ENCODE measurements around the gene LRP6.
"Not testable (repeated sequence)": the region's sequence is repeated elsewhere in the genome, so short reads cannot be mapped to it uniquely, and the experiment has no call there.

The LRP6 gene

DNA sequence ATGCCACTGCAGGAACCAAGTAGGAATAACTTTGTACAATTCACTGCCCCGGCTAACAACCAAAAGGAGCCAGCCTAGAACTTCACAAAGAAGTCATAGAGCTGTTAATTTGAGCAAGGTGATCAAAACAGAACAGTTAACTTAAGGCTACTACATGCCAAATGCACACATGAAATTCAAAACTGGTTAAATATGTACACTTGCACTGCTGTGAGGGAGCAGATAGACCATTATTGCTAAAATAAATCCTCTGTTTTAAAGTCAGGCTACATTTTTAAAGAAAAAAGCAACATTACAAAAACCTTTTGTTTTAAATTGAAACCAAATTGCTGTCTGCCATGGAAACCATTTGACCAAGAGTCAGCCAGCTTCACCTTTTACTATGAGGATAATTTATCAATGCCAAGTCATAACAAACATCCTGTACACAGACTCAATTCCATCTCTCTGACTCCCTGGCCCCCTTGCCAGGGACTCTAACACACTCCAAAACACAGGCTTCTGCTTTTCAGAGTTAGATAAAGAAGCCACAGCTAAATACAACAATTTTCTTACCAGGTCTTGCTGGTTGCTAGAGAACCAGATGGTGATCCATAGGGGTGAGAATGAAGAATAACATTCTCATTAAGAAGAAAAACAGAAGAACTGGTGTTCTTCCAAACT, 84.0 kb downstream of the LRP6 start:
- DNase-seq (ENCODE audit: extremely low read depth in 1 of 2, low read depth in 1 of 2): no peak

DNA sequence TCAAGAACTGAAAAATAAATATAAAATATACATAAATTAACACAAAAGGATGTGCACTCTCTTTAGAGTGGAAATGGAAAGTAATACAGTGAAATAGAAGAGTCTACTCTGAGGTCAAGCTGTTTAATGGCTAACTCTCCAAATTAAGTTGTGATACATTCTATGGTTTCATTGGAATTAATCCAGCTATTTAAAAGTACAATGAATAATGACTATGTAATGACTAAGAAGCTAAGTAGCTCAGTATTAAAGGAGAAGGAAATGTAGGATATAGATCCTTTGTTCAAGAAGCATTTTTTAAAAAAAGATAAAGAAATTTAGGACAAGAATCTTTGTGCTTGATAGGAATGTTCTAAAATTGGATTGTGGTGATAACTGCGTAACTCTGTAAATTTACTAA, 85.3 kb downstream of the LRP6 start:
- no peak for DNase-seq (ENCODE audit: extremely low read depth in 1 of 2, low read depth in 1 of 2)

DNA sequence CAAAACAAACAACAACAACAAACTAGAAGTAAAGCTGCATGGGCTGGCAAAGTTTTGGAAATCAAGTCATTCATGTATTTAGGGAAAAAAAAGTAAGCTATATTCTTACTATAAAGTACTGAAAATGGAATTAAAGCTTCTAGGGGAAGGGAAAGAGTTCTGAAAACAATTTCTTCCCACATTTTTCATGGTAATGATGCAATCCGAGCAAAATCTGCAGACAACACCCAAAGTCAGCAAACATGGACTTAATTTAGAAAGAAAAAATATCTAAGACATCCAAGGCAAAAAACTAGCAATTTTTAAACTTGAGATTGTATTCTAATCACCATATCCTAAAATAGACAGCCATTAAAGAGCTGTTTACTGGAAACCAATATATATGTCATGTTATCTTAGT, 86.3 kb downstream of the LRP6 start:
- no peak for DNase-seq (ENCODE audit: extremely low read depth in 1 of 2, low read depth in 1 of 2)

DNA sequence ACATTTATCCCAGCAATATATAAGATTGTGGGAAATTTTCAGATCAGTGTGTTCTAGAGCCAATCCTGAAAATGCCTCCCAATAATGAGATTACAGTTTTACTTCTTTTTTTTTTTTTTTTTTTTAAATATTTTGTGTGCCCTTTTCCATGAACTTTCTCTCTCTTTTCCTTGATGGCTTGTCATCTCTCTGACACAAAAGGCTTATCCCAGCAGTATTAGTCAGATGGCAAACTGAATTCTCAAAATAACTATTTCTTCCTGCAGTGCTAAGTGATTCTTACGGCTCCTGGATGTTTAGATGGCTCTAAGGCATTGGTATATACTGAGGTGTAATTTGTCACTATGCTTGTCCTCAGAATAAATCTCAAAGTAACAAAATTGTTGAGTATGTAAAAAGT, 86.7 kb downstream of the LRP6 start:
- DNase-seq (ENCODE audit: extremely low read depth in 1 of 2, low read depth in 1 of 2): no peak

DNA sequence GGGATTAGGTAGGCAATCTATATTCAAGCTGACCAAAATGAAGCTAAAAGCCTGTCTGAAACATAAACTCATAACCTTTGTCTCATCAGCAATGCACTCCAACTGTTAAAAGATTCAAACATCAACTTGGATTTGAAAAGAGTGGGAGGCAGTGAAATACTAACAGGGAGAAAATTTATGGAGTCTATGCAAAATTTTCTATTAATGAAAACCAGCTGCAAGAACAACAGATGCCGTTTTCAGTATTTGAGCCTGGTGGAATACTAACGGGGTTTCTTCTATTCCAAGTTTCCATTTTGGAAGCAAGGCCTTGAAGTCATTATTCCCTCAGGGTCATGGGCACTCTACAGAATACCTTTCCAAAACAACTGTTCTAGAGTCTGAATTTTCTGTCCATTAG, 88.3 kb downstream of the LRP6 start:
- no peak for DNase-seq (ENCODE audit: extremely low read depth in 1 of 2, low read depth in 1 of 2)

DNA sequence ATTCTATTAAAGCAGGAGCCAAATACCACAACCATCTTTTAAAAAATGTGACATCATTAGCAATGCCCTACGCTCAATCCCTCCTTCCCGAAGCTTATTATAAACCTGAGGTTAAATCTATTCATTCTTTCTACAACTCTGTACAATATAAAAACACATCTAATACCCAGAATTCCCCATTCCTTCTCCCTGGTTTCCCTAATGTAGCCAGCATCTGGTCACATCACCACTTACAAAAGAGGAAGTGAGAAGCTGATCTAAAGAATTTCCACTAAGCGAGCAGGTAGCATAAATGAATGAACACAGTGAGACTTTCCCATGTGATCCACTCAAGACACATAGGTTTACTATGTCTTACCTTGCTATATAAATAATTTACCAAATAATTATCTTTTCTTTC, 90.4 kb downstream of the LRP6 start:
- DNase-seq (ENCODE audit: extremely low read depth in 1 of 2, low read depth in 1 of 2): no peak

DNA sequence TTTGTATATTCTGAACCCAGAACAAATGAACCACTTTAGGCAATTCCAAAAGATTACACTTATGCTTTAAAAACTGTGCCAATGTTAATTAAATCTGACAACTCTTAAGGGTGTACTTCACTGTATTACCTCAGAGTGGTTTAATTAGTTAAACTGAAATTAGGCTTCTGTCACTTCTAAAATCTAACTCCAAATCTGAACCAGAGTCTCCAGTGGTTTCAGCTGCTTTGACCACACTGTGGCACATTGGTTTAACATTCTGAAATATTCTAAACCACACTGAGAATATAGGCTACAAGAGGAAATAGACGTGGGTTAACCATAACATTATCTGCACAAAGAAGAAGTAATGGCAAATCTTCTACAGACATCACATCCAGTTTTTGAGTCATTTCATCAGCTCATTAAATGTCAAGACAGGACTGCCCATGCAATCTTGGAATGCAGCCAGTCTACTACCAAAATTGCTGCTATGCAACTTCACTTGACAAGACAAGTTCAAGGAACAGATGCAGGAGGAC, 94.8 kb downstream of the LRP6 start:
- peak in 1 of 2 donors; percentile 27 for DNase-seq (ENCODE audit: extremely low read depth in 1 of 2, low read depth in 1 of 2)

DNA sequence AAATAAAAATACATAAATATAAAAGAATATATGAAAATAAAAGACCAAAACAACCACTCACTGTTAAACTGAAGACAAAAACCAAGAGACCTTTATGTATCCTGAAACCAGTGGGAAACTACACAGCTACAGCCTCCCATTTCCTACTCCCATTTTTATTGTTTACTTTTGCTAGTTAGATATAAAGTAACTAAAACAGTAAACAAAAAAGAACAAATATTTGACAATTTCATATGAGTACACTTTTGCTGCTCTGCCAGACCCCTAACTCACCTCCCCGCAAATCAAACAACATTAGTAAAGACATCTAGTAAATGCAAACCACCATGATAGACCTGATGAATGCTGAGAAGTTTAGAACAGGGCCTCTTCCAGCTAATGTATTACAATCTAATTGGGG, 99.0 kb downstream of the LRP6 start:
- no peak for DNase-seq (ENCODE audit: extremely low read depth in 1 of 2, low read depth in 1 of 2)

DNA sequence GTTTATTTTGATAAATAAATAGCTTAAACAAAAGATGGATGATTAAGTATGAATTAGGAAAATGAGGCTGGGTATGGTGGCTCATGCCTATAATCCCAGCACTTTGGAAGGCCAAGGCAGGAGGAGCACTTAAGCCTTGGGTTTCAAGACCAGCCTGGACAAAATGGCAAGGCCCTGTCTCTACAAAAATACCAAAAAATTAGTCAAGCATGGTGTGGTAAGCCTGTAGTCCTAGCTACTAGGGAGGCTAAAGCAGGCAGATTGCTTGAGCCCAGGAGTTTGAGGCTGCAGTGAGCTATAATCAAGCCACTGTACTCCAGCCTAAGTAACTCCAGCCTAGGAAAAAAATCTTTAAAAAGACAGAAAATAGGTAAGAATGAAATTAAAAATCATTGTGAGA, 100.1 kb downstream of the LRP6 start:
- no peak for DNase-seq (ENCODE audit: extremely low read depth in 1 of 2, low read depth in 1 of 2)

DNA sequence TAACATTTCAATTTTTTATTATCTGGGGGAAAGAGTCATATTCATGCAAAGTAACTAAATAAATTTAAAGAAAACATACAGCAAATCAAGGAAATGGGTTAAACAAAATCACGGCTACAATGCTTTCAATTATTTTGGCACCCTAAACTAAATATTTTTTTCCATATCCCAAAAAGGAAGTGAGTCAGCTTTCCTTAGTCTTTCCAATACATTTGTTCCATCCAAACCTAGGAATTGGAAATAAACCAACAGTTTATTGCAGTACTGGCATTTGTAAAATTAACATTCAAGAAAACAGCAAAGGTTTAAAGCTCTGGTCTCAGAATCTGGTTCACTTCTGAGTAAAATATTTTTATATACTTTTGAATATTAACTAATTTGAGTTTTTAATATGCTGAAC, 106.9 kb downstream of the LRP6 start:
- no peak for DNase-seq (ENCODE audit: extremely low read depth in 1 of 2, low read depth in 1 of 2)

DNA sequence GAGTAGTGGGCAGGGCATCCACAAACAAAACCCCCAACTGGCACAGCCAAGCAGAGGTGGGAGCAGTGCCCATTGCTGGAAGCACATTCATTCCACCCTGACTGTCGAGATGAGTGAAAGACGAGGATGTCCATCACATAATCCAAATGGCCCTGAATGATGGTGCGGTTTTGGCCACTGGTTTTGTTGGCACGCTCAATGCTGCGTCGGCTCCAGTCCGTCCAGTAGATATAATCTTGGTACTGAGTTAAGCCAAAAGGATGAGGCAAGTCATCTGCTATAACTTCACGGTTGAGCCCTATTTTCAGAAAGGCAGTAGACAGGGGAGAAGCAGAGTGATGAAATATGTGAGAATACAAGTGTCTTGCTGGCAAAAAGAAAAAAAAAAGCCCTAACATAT, 108.0 kb downstream of the LRP6 start:
- DNase-seq (ENCODE audit: extremely low read depth in 1 of 2, low read depth in 1 of 2): no peak

DNA sequence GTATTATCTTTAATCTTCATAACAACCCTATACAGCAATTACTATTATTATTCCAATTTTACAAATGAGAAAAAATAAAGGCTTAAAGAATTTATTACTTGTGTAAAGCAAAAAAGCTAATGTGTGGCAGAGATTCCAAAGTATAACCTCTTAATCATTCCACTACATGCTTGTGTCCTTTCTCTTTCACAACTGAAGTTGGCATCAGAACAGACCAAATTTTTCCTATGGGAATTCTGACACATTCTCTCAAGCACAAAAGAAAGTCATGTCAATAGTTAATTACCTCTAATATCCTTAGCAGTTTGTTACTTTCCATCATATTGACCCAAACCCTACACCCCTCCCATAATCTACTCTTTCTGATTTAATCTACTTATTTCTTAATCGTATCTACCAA, 109.4 kb downstream of the LRP6 start:
- DNase-seq (ENCODE audit: extremely low read depth in 1 of 2, low read depth in 1 of 2): no peak

DNA sequence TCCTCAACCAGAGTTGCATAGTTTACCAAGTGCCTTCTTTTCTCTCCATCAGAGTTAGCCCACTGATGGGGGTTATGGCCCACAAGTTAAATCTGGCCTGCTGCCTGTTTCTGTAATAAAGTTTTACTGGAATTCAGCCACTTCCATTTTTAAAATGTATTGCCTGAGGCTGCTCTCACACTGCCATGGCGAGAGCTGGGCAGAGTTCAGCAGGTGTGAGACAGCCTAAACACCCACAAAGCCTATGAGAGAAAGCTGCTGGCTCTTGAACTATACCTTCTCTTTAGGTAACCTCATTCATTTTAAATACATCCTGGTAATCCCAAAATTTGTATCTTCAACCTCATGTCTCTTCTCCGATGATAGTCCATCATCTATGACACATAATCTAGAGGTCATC, 110.0 kb downstream of the LRP6 start:
- DNase-seq (ENCODE audit: extremely low read depth in 1 of 2, low read depth in 1 of 2): no peak

DNA sequence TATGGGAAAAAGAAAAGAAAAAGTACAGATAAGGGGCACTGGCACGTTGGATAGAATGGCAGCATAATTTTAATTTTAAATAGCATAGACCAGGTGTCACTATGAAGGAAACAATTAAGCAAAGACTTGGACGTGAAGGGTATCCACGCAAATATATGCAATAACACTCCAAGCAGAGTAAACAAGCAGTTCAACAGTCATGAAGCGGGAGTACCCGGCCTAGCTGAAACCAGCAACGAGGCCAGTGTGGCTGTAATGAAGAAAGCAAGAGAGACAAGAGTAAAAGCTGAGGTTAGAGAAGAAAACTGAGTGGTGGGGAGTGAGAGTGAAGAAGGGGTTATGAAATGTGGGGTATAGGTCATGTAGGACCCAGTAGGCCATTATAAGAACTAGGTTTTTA, 110.7 kb downstream of the LRP6 start:
- no peak for DNase-seq (ENCODE audit: extremely low read depth in 1 of 2, low read depth in 1 of 2)

DNA sequence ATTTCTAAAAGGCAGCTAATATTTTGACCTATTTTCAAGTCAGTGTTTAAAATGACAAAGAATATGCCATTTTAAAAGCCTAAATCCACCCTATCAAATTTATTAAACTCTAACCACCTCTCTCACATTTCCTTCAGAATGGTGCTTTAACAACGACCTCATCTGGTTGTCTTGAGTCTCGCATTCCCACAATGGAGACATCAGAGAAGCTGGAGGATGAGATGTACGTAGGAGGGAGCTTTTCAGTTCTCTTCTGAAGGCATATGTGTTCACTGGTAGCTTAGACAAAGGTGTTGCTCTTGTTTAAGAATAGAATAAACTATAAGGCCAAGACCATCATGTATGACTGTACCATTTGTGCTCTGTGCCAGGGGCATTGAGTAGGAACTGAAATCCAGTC, 113.2 kb downstream of the LRP6 start:
- no peak for DNase-seq (ENCODE audit: extremely low read depth in 1 of 2, low read depth in 1 of 2)

DNA sequence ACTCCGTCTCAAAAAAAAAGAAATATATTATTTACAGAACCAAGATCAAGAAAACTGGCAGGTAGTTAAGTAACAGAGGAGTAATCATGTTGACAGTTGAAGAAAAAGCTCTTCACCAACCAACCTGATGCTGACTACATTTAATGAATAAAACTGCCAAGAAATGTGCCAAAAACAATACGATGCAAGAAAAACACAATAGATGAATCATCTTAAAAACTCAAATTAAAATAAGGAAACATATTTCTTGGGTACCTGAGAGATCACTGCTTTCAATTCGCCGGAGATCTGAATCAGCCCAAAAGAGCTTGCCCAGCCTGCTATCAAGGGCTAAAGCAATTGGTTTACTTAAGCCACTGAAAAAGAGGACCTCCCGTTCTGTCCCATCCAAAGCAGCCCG, 119.7 kb downstream of the LRP6 start:
- DNase-seq (ENCODE audit: extremely low read depth in 1 of 2, low read depth in 1 of 2): no peak

DNA sequence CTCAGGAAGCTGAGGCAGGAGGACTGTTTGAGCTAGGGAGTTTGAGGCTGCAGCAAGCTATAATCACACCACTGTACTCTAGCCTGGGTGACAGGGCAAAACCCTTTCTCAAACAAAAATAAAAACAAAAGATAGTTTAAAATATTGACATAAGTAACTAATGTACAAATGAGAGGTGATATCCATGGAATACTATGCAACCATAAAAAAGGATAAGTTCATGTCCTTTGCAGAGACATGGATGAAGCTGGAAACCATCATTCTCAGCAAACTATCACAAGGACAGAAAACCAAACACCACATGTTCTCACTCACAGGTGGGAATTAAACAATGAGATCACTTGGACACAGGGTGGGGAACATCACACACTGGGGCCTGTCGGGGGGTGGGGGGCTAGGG, 122.3 kb downstream of the LRP6 start:
- not testable (repeated sequence) for DNase-seq (ENCODE audit: extremely low read depth in 1 of 2, low read depth in 1 of 2)

DNA sequence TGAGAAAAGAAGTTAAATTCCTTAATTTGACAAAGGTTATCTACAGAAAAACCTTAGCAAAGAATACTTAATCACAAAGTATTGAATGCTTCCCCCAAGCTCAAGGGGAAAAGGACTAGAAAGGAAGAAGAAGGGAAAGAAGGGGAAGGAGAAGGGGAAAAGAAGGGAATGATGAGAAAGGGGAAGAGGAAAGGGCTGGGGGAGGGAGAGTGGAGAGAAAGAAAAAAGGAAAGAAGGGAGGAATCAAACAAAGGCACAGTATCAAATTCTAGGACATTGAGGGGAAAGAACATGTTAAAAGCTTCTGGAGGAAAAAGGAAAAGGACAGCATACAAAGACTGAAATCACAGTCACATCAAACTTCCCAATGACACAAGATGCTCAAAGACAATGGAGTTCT, 125.8 kb downstream of the LRP6 start:
- no peak for DNase-seq (ENCODE audit: extremely low read depth in 1 of 2, low read depth in 1 of 2)

DNA sequence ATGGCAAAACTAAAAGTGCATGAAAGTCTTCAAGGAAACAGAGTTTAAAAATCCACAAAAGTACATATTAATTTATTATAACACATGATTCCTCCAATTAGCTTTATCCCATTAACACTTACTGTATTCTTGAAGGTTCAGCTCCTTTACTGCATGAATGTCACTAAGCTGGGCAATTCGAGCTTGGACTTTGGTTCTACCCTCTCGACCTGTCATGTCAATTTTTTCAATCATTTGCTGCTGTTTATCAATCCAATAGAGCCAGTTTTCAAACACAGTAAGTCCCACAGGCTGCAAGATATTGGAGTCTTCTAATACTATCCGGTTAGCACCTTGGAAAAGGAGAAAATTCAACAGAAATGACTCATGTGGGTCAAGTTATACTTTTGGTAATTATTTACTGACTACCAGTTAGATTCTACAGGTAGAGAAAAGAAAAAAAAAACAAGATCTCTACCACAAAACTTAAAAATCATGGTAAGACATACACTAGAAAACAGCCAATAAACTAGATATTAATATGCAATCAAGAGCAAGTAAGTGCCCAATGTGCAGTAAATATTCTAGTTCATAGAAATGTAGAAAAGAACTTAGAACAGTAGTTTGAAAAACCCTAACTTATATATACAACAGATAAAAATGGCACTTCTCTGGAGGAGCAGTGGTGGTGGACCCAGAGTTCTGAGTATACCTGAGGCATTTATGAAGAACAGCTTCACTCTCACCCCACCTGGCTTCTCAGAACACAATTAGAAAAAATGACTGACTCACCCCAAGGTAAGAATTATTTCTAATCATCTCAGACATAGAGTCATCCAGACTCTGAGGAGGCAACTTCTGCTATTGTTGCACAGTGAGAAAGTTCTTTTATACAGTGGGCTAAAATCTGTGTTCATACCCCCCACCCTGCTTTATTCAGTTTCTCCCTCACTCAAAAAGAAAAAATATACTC, 128.4 kb downstream of the LRP6 start:
- DNase-seq (ENCODE audit: extremely low read depth in 1 of 2, low read depth in 1 of 2): no peak

DNA sequence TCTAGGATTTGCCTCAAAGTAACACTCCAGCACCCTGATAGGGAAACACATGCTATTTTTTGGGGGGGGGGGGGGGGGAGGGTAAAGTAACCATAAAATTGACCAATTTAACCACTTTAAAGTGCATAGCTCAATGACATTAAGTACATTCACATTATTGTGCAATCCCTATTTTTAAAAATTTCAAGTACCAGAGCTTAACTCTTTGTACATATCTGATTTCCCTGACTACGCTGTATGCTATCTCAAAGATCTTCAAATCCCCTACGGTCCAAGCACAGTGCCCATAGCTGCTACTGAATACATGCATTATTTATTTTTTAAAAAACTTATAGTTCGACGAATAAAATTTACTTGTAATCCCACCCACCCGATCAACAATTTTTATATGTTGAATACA, 133.1 kb downstream of the LRP6 start:
- DNase-seq (ENCODE audit: extremely low read depth in 1 of 2, low read depth in 1 of 2): no peak

DNA sequence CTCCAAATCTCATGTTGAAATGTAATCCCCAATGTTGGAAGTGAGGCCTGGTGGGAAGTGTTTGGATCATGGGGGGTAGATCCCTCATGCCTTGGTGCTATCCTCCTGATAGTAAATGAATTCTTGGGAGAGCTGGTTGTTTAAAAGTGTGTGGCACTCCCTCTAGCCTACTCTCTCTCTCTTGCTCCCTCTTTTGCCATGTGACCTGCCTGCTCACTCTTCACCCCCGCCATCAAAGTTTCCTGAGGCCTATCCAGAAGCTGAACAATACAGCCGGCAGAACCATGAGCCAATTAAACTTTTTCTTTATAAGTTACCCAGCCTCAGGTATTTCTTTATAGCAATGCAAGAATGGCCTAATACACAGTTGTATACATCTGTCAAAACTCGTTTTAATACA, 133.6 kb downstream of the LRP6 start:
- no peak for DNase-seq (ENCODE audit: extremely low read depth in 1 of 2, low read depth in 1 of 2)

DNA sequence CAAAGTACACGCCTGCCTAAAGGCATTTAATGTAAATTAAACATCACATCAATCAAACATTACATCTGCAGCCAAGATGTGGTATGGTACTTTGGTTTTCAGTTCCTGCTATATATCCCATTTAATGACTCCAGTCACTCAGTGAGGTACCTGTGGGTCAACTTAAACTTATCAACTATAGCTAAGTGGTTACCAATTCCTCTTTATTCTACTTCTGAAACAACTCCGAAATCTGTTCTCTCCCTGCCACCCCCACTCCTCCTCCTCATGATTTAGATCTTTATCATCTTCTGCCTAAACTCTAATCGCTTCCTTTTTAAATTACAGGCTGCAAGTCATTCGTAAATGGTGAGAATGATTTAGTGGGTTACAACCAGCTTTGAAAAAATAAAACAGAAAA, 138.2 kb downstream of the LRP6 start:
- DNase-seq (ENCODE audit: extremely low read depth in 1 of 2, low read depth in 1 of 2): no peak

Data from stimulated activated CD8-positive, alpha-beta memory T cell treated with anti-CD3 and anti-CD28 coated beads, Interleukin-7, amount 100 ng/mL, for 48 hours (primary cell).